ENCODE measurements around the gene ZNF670. TPM values are rescaled to one million over a fixed set of nuclear protein-coding genes. Genes with fewer than 3 reads are reported as not detected.
A peak's percentile ranks its signal among the peaks of the same experiment; 100 is the strongest.

Gene ZNF670
- total and polyA plus RNA-seq, 9 of the 15 experiments (the other 6 are each of a cell fraction or from before 2014, with no cell fraction given), result 7.1 to 23.4 (median 11.8) TPM

DNA sequence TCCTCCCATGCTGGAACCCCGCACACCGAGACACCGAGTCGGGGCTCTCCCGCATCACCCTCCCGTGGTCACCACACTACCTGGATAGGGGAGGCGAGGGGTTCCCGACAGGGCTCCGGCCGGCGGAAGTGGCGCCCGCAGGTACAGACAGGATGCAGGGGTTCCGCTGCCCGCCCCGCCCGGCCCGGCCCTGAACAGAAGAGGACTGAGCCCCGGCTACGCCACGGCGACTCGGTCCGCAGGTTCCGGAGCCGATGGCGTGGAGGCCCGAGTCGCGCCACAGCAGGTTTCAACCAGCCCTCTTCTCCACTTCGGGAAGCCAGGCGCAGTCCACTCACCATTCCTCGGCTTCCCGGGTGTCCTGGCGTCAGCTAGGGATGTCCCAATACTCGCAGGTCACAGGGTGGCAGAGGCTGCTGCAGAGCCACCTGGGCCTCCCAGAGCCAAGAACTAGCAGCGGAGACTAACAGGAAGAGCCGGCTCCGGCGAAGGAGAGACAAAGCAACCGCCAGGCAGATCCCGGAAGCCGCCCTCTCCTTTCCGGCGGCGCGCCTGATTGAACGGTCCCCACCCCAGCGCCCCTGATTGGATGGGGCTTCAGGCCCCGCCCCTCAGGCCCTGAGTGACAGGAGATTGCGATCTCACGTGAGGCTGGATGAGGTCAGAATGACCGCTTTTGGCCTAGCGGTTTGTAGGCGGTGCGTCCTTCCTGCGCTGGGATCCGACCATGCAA lies 25.4 kb upstream of the ZNF670 start, which contains the start of gene ZNF669 (continued):
- TF ChIP-seq BRD9 (IDR thresholded peaks at IDR 0.05; ENCODE audit: low read depth, partially characterized antibody), result no peak
- peak; percentile 99 for TF ChIP-seq JUN (IDR thresholded peaks at IDR 0.05; ENCODE audit: borderline replicate concordance, low read depth, low read length)
- peak; percentile 61; the same call in 1 of the 2 replicates for TF ChIP-seq JUN (CRISPR knock-in tag; IDR thresholded peaks at IDR 0.05; ENCODE audit: borderline replicate concordance)
- TF ChIP-seq SAP30 (IDR thresholded peaks at IDR 0.05; ENCODE audit: borderline replicate concordance, insufficient read depth, low read depth, low read length, poor library complexity, severe bottlenecking), result peak; percentile 88
- TF ChIP-seq ZKSCAN3 (CRISPR knock-in tag; IDR thresholded peaks at IDR 0.05), result no peak
- no peak for TF ChIP-seq ZNF444 (CRISPR knock-in tag; IDR thresholded peaks at IDR 0.05)
- peak; percentile 72 for TF ChIP-seq EP300 (IDR thresholded peaks at IDR 0.05; ENCODE audit: low read length)
- TF ChIP-seq, protein P1, sequence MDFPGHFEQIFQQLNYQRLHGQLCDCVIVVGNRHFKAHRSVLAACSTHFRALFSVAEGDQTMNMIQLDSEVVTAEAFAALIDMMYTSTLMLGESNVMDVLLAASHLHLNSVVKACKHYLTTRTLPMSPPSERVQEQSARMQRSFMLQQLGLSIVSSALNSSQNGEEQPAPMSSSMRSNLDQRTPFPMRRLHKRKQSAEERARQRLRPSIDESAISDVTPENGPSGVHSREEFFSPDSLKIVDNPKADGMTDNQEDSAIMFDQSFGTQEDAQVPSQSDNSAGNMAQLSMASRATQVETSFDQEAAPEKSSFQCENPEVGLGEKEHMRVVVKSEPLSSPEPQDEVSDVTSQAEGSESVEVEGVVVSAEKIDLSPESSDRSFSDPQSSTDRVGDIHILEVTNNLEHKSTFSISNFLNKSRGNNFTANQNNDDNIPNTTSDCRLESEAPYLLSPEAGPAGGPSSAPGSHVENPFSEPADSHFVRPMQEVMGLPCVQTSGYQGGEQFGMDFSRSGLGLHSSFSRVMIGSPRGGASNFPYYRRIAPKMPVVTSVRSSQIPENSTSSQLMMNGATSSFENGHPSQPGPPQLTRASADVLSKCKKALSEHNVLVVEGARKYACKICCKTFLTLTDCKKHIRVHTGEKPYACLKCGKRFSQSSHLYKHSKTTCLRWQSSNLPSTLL (IDR thresholded peaks at IDR 0.05), result no peak
- TF ChIP-seq HEY1 (CRISPR knock-in tag; IDR thresholded peaks at IDR 0.05; ENCODE audit: borderline replicate concordance), result no peak
- no peak for TF ChIP-seq SMAD3 (CRISPR knock-in tag; conservative IDR thresholded peaks at IDR 0.05)
- TF ChIP-seq ZNF311 (CRISPR knock-in tag; IDR thresholded peaks at IDR 0.05), result no peak
- no peak for TF ChIP-seq KLF1 (tag; IDR thresholded peaks at IDR 0.05)
- TF ChIP-seq NBN (IDR thresholded peaks at IDR 0.05; ENCODE audit: low read depth), result peak; percentile 30; the same call in 1 of the 2 replicates
- TF ChIP-seq, protein P2, sequence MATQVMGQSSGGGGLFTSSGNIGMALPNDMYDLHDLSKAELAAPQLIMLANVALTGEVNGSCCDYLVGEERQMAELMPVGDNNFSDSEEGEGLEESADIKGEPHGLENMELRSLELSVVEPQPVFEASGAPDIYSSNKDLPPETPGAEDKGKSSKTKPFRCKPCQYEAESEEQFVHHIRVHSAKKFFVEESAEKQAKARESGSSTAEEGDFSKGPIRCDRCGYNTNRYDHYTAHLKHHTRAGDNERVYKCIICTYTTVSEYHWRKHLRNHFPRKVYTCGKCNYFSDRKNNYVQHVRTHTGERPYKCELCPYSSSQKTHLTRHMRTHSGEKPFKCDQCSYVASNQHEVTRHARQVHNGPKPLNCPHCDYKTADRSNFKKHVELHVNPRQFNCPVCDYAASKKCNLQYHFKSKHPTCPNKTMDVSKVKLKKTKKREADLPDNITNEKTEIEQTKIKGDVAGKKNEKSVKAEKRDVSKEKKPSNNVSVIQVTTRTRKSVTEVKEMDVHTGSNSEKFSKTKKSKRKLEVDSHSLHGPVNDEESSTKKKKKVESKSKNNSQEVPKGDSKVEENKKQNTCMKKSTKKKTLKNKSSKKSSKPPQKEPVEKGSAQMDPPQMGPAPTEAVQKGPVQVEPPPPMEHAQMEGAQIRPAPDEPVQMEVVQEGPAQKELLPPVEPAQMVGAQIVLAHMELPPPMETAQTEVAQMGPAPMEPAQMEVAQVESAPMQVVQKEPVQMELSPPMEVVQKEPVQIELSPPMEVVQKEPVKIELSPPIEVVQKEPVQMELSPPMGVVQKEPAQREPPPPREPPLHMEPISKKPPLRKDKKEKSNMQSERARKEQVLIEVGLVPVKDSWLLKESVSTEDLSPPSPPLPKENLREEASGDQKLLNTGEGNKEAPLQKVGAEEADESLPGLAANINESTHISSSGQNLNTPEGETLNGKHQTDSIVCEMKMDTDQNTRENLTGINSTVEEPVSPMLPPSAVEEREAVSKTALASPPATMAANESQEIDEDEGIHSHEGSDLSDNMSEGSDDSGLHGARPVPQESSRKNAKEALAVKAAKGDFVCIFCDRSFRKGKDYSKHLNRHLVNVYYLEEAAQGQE (IDR thresholded peaks at IDR 0.05; ENCODE audit: borderline replicate concordance), result peak; percentile 27; the same call in 1 of the 2 replicates
- TF ChIP-seq, protein P2 (CRISPR knock-in tag; IDR thresholded peaks at IDR 0.05; ENCODE audit: low read depth), result peak; percentile 71; the same call in 1 of the 2 replicates

Data from K562 (cell line).